ENCODE measurements around the gene FAHD1.

DNA sequence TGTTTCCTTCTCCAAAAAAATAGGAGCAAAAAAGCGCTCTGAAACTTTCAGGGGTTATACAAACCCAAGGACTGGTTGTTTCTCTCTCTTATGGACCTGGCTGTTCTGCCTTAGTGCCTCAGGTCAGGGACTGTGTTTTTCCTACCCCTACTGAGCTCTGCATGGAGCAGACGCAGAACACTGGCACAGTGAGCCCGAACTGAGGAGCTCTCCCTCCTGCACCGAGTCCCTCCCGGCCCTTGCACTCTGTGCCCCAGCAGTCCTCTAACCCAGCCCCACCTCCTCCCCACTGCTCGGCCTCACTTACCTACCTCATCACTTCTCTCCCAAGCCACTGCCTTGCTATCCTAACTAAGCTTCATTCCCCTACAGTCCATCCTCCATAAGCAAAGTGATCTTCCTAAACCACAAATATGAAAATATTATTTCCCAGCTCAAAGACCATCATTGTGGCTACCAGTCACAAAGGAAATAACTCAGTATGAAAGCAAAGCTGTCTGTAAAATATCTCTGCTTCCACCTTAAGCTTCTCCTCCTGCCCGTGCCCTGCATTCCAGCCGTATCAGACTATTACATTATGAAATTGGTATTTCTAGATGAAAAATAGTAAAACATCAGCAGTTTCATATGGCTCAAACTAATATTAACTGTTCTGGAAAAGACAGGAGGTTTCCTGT is 31.3 kb downstream of the FAHD1 start:
- TF ChIP-seq, protein P1, sequence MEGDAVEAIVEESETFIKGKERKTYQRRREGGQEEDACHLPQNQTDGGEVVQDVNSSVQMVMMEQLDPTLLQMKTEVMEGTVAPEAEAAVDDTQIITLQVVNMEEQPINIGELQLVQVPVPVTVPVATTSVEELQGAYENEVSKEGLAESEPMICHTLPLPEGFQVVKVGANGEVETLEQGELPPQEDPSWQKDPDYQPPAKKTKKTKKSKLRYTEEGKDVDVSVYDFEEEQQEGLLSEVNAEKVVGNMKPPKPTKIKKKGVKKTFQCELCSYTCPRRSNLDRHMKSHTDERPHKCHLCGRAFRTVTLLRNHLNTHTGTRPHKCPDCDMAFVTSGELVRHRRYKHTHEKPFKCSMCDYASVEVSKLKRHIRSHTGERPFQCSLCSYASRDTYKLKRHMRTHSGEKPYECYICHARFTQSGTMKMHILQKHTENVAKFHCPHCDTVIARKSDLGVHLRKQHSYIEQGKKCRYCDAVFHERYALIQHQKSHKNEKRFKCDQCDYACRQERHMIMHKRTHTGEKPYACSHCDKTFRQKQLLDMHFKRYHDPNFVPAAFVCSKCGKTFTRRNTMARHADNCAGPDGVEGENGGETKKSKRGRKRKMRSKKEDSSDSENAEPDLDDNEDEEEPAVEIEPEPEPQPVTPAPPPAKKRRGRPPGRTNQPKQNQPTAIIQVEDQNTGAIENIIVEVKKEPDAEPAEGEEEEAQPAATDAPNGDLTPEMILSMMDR (IDR thresholded peaks at IDR 0.05): no peak
- no peak for TF ChIP-seq POLR2A (IDR thresholded peaks at IDR 0.05)
